BJ (cell line): ENCODE measurements around the gene P2RY11. TPM values are rescaled to one million over a fixed set of nuclear protein-coding genes. Genes with fewer than 3 reads are reported as not detected.

Experiments
- CTCF ChIA-PET: fragments of 350-600 bp; formaldehyde crosslinking; extraction: SDS; loops from one replicate; lab custom pipeline; 2021; ENCODE audit warnings: antibody characterized with exemption, inconsistent platforms; lab: Yijun Ruan, JAX
- POLR2A ChIA-PET: fragments of 300-600 bp; sonication (Branson Sonifier 250); formaldehyde crosslinking; extraction: SDS; loops from one replicate; lab custom pipeline; 2021; ENCODE audit warnings: antibody characterized with exemption; lab: Charles Lee
- DNase-seq: peaks from one replicate; pipeline ENCODE4 v3.0.0-alpha.2; 2011; ENCODE audit warnings: low read depth
- H3K27me3 ChIP-seq: 2 replicates; pipeline ENCODE4 v1.6.0; 2011; ENCODE audit warnings: low read length; ENCODE audit not compliant: control insufficient read depth, insufficient read depth
- H3K36me3 ChIP-seq: 2 replicates; pipeline ENCODE4 v1.5.1; 2011; ENCODE audit warnings: low read length; ENCODE audit not compliant: control insufficient read depth, insufficient read depth
- H3K4me3 ChIP-seq: 2 replicates; pipeline ENCODE4 v1.5.1; 2011; ENCODE audit warnings: low read depth, mild to moderate bottlenecking, control low read depth, low read length
- polyA minus RNA-seq: library from RNA; depleted of rRNA, polyadenylated mRNA; stranded (reverse); fragments of >200 nt; gene quantifications from 2 replicates; pipeline ENCODE4 v1.2.3, GENCODE V29; 2011; rRNA and poly(A)+ RNA removed
- polyA plus RNA-seq: library from polyadenylated mRNA; depleted of rRNA; stranded (reverse); fragments of >200 nt; gene quantifications from 2 replicates; pipeline ENCODE4 v1.2.3, GENCODE V29; 2011; rRNA removed
- TF ChIP-seq, protein P1 (sequence below): IDR thresholded peaks from 2 replicates; pipeline ENCODE4 v1.5.1; 2011; ENCODE audit warnings: low read depth, mild to moderate bottlenecking, control low read depth, inconsistent platforms, low read length, moderate library complexity; ENCODE audit not compliant: insufficient read depth

The P2RY11 gene
- 1.6 and 2.4 TPM in 2 replicates for polyA plus RNA-seq
- polyA minus RNA-seq = 2.3 and 2.9 TPM in 2 replicates

DNA sequence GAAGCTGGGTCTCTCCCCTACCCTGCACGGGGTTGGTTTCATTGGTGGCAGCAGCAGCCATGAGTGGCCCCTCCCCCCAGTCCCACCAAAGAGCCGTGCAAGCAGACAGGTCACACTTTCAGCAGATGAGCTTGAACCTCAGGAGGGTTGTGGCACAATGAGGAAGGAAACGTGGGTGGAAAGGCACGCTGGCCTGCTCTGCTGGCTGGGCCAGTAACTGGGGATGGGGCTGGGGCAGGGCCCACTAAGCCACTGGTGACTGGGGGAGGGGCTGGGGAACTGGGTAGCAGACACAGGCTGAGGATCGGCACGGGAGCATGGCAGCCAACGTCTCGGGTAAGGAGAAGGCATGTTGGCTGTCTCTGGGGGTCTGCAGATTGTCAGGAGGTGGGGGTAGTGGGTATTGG lies at the start of gene P2RY11:
Gene P2RY11 (plus strand): TSS at position 289 of the 407 bp plus-strand sequence. CDS start 29 bp downstream, at position 318.
- POLR2A ChIA-PET = no interaction called here
- TF ChIP-seq, protein P1, sequence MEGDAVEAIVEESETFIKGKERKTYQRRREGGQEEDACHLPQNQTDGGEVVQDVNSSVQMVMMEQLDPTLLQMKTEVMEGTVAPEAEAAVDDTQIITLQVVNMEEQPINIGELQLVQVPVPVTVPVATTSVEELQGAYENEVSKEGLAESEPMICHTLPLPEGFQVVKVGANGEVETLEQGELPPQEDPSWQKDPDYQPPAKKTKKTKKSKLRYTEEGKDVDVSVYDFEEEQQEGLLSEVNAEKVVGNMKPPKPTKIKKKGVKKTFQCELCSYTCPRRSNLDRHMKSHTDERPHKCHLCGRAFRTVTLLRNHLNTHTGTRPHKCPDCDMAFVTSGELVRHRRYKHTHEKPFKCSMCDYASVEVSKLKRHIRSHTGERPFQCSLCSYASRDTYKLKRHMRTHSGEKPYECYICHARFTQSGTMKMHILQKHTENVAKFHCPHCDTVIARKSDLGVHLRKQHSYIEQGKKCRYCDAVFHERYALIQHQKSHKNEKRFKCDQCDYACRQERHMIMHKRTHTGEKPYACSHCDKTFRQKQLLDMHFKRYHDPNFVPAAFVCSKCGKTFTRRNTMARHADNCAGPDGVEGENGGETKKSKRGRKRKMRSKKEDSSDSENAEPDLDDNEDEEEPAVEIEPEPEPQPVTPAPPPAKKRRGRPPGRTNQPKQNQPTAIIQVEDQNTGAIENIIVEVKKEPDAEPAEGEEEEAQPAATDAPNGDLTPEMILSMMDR = no peak
- H3K4me3 ChIP-seq = no peak within 1 kb of the TSS
- DNase-seq = no peak
- H3K36me3 ChIP-seq = peaks cover 48% of the 10 kb centered on the region
- H3K27me3 ChIP-seq = no peaks in the 10 kb centered on the region
- CTCF ChIA-PET = no interaction called here

DNA sequence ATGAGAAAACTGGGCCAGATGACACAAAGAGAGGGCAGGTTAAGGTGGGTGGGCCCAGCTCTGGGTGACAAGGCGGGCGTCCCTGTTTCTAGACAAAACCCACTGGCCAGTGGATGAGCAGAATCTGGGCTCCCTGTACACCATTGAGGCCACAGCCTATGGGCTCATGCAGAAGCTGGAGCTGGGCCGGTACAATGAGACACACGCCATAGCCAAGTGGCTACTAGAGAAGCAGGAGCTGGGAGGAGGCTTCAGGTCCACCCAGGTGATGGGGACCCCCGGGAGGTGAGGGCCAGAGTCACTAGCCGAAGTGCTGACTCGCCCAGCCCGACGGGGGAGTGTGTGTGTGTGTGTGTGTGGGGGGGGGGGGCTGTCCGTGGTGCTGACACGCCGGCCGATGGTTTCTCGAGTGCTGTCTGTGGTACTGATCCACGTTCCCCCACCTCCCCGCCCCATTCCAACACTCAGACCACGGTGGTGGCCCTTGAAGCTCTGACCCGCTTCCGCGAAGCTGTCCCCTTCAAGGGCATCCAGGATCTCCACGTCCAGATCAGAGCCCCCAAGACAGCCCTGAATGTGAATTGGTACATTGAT lies 49.7 kb upstream of the P2RY11 start:
- Histone ChIP-seq H3K4me3 (no peak overlapping the region), H3K36me3 (no peaks in the 10 kb centered on the region), H3K27me3 (no peaks in the 10 kb centered on the region)
- DNase-seq = no peak
- TF ChIP-seq, protein P1 = no peak
- ChIA-PET CTCF (interaction anchor here (1.1 kb wide), 1 partner anchor 131 kb away, joined by 3 read pairs; no protein-coding TSS in a partner anchor), POLR2A (no interaction called here)

GRCh38 chr19:10068205-10068604 lies 43.3 kb upstream of the P2RY11 start:
- DNase-seq = no peak
- H3K4me3 ChIP-seq = no peak overlapping the region
- no peaks in the 10 kb centered on the region for H3K27me3 ChIP-seq
- TF ChIP-seq, protein P1 = no peak
- ChIA-PET POLR2A (no interaction called here), CTCF (no interaction called here)
- no peaks in the 10 kb centered on the region for H3K36me3 ChIP-seq

GRCh38 chr19:10069046-10069445 lies 42.4 kb upstream of the P2RY11 start:
- no peak overlapping the region for H3K4me3 ChIP-seq
- CTCF ChIA-PET = interaction anchor here (1.3 to 2.1 kb wide), 2 partner anchors 9 to 41 kb away, joined by 3 to 9 read pairs; no protein-coding TSS in a partner anchor
- no peaks in the 10 kb centered on the region for H3K36me3 ChIP-seq
- DNase-seq = no peak
- TF ChIP-seq, protein P1 = no peak
- POLR2A ChIA-PET = no interaction called here
- no peaks in the 10 kb centered on the region; the same call in 1 of the 2 replicates for H3K27me3 ChIP-seq

GRCh38 chr19:10070730-10071446 lies 40.6 kb upstream of the P2RY11 start:
- Histone ChIP-seq H3K36me3 (no peaks in the 10 kb centered on the region), H3K4me3 (no peak overlapping the region), H3K27me3 (no peaks in the 10 kb centered on the region; the same call in 1 of the 2 replicates)
- DNase-seq = no peak
- ChIA-PET POLR2A (no interaction called here), CTCF (interaction anchor here (2.1 kb wide), 1 partner anchor 43 kb away, joined by 9 read pairs; no protein-coding TSS in a partner anchor)
- TF ChIP-seq, protein P1 = no peak
